AG04449 (cell line): Measurements from ENCODE around the gene HAS3.

ENCODE experiments used
- CTCF ChIA-PET: fragments of 350-600 bp; formaldehyde crosslinking; extraction: SDS; loops from one replicate; lab custom pipeline; 2021; ENCODE audit warnings: antibody characterized with exemption; lab: Yijun Ruan, JAX
- POLR2A ChIA-PET: fragments of 400-600, 350-600 bp; formaldehyde crosslinking; extraction: SDS; loops from one replicate; lab custom pipeline; 2020; ENCODE audit warnings: antibody characterized with exemption, inconsistent platforms; lab: Yijun Ruan, JAX
- DNase-seq: peaks from one replicate; pipeline ENCODE4 v3.0.0-alpha.2; 2010; ENCODE audit warnings: low read depth, low spot score
- H3K4me3 ChIP-seq: 2 replicates; pipeline ENCODE4 v1.5.1; 2011; ENCODE audit warnings: low read depth, mild to moderate bottlenecking, control low read depth, low read length
- CTCF ChIP-seq: IDR thresholded peaks from one replicate; pipeline ENCODE4 v1.5.1; 2011; ENCODE audit warnings: mild to moderate bottlenecking, moderate library complexity, low read length, control low read depth, inconsistent platforms; ENCODE audit not compliant: insufficient read depth; ENCODE audit errors: missing control alignments

The HAS3 gene

GRCh38 chr16:69088684-69089083, 16.8 kb upstream of the HAS3 start:
- no peak for DNase-seq
- TF ChIP-seq CTCF, result no peak
- no peak overlapping the region for H3K4me3 ChIP-seq
- ChIA-PET POLR2A (no interaction called here), CTCF (no interaction called here)

DNA sequence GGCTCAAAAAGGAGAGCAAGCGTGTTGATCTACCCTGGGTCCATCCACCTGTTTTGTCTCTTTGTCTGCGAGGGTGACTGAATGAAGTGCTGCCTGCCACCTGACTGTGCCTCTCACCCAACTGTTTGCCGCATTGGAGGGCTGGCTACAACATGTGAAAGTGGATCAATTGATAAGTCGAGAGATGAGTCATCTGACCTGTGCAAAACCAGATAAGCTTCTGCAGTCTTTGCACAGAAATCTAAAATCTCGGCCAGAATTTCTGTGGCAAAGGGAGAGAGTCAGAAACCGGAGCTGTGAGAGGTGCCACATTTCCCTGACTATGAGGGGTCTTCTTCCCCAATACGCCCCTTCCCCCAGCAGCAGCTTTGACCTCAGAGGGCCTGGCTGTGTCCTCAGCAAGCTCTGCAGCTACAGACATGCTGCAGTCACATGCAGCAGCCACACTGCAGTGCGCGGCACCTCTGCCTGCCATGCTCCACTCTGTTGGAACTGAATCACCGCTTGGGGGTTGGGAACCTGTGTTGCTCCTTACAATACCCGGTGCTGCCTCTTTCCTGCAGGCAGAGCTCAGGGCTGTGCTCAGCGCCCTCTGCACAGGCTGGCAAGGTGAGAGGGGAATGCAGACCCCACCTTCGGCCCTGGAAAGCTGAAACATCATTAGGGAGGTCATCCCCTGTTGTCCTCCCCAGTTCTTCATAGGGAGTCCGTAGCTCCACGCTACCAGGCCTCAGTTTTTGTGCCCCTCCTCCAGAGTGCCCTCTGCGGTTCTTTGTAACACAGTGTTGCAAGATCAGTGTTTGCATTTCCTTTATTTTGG, 16.2 kb upstream of the HAS3 start:
- no peak for TF ChIP-seq CTCF
- CTCF ChIA-PET, result interaction anchor here (1.1 to 1.2 kb wide), 2 partner anchors 39 to 73 kb away, joined by 3 read pairs; no protein-coding TSS in a partner anchor
- no peak overlapping the region for H3K4me3 ChIP-seq
- POLR2A ChIA-PET, result no interaction called here
- no peak for DNase-seq

DNA sequence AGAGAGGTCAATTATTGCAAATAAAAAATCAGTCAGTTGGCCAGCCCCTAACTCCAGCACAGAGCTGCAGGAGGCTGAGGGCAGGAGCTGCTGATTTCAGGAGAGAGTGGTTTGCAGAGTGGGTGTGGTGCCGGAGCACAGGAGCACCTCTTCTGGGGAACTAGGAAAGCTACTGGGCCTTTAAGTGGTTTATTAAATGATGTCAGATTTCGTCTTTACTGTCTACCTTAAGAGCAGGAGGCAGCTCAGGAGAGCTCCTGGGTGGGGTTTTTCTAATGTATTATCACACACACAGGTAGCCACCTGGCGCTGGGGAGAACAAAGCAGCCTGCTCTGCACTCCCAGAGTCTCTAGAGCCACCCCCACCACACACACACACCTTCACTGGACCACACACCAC, 11.5 kb upstream of the HAS3 start:
- no peak for TF ChIP-seq CTCF
- DNase-seq, result no peak
- ChIA-PET CTCF (interaction anchor here (0.7 to 2.9 kb wide), 5 partner anchors 13 to 503 kb away, joined by 3 to 11 read pairs (median 4); no protein-coding TSS in a partner anchor), POLR2A (no interaction called here)
- no peak overlapping the region for H3K4me3 ChIP-seq

- no peak overlapping the region for H3K4me3 ChIP-seq
- CTCF ChIA-PET, result interaction anchor here (1.2 to 2.9 kb wide), 5 partner anchors 13 to 504 kb away, joined by 3 to 11 read pairs (median 3); no protein-coding TSS in a partner anchor
- POLR2A ChIA-PET, result no interaction called here
- no peak for TF ChIP-seq CTCF
- DNase-seq, result no peak
Measured at GRCh38 chr16:69094501-69094900, 11.0 kb upstream of the HAS3 start.

- no peak overlapping the region for H3K4me3 ChIP-seq
- ChIA-PET POLR2A (no interaction called here), CTCF (interaction anchor here (1.2 to 2.9 kb wide), 3 partner anchors 16 to 193 kb away, joined by 3 to 11 read pairs (median 6); no protein-coding TSS in a partner anchor)
- no peak for TF ChIP-seq CTCF
- no peak for DNase-seq
Measured at GRCh38 chr16:69095193-69095592, 10.3 kb upstream of the HAS3 start.

DNA sequence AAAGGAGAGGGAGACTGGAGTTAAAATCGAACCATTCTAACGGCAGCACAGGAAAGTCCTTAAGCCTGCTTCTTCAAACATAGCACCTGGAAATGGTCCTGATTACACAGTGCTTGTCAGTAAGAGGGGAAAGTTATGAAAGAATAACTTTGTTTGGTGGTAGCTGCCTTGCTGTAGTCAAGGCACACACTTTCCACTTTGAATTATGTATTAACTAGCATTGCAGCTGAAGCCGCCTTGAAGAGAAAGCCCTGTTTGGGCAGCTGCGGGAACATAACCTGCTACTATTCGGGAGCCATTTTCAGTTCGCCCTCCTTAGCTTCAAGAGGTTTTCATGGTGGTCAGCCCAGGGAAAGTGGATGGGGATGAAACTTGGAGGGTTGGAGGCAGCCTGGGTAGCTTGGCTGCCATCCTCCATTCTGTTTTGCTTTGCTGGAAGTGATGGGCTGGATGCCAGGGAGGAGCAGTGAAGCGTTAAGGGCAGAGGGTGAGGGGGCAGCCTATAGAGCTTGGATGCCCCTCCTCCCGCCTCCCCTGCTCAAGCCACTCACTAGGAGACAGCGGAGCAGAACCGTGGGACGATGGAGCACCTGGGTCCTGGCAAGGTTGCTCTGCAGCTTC, 5.3 kb upstream of the HAS3 start:
- H3K4me3 ChIP-seq, result no peak overlapping the region
- DNase-seq, result no peak
- CTCF ChIA-PET, result interaction anchor here (0.7 to 2.6 kb wide), 6 partner anchors 12 to 198 kb away, joined by 3 to 9 read pairs (median 3); no protein-coding TSS in a partner anchor
- TF ChIP-seq CTCF, result no peak
- POLR2A ChIA-PET, result no interaction called here
